Measurements from ENCODE around the gene SRSF1. TPM values are rescaled to one million over a fixed set of nuclear protein-coding genes. Genes with fewer than 3 reads are reported as not detected.

The SRSF1 gene
- total RNA-seq, 1 donor from 2014 or later = 258 TPM

DNA sequence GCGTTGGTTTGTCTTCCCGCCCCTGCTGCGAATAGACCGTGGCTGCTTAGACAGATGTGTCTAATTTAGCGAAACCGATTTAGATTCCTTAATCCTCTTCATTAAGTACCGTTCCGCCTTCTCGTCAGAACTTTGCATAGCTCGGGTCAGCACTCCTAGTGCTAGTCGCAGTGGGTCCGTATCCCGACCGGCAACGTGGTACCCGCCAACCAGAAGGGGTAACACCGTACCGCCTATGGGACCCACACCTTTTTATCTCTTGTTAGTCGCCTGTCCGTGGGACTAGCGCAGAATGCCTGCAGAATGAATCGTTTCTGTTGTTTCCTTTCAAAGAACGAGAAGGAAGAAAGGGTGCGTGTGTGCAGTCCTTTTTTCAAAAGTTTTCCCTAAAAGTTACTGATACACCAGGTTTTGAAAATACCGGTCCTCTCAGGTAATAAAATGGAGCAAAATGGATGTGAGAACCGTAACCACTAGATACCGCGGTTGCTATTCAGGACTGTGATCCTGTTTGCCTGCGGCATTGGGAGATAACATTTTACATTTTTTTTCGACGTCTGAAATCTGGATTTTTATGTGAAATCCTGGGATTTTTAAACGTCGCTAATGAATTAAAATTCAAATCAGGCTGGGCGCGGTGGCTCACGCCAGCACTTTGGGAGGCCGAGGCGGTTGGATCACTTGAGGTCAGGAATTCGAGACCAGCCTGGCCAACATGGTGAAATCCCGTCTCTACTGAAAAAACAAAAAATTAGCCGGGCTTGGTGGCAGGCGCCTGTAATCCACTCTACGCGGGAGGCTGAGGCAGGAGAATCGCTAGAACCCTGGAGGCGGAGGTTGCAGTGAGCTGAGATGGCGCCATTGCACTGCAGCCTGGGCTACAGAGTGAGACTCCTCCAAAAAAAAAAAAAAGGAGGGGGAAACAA lies 998 bp upstream of the SRSF1 start:
- Mint-ChIP-seq H3K4me1 (peaks cover 39% of the 10 kb centered on the region), H3K9me3 (no peaks in the 10 kb centered on the region), H3K4me3 (peak overlapping the region; percentile 98), H3K27me3 (ENCODE audit: low read depth) (no peaks in the 10 kb centered on the region), H3K27ac (peak overlapping the region; percentile 100), H3K36me3 (peaks cover 22% of the 10 kb centered on the region)
- peak in 1 of 2 experiments; percentile 43 for DNase-seq (ENCODE audit: low spot score in 2 of 2, unreplicated experiment in 2 of 2)
- TF ChIP-seq, protein P1, sequence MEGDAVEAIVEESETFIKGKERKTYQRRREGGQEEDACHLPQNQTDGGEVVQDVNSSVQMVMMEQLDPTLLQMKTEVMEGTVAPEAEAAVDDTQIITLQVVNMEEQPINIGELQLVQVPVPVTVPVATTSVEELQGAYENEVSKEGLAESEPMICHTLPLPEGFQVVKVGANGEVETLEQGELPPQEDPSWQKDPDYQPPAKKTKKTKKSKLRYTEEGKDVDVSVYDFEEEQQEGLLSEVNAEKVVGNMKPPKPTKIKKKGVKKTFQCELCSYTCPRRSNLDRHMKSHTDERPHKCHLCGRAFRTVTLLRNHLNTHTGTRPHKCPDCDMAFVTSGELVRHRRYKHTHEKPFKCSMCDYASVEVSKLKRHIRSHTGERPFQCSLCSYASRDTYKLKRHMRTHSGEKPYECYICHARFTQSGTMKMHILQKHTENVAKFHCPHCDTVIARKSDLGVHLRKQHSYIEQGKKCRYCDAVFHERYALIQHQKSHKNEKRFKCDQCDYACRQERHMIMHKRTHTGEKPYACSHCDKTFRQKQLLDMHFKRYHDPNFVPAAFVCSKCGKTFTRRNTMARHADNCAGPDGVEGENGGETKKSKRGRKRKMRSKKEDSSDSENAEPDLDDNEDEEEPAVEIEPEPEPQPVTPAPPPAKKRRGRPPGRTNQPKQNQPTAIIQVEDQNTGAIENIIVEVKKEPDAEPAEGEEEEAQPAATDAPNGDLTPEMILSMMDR (IDR thresholded peaks at IDR 0.05; ENCODE audit: unreplicated experiment) = no peak

DNA sequence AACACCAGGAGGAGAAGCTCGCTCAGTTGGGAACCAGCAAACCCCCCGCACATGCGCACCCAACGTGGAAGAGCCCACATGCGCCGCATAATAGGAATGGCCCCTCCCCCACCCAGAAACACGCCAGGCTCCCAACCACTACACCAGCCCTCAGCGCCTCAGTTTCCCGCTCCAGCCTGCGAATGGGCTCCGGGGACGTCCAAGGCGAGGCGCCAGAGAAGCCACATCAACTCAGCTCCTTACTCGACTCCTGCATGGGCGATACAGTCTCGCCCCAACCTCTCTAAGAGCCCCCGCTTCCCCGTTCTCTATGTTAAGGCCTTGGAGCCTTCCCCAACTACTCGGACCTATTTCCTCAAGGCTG lies 504 bp downstream of the SRSF1 start:
- Mint-ChIP-seq H3K4me1 (peaks cover 48% of the 10 kb centered on the region), H3K9me3 (no peaks in the 10 kb centered on the region), H3K27ac (peak overlapping the region; percentile 100), H3K27me3 (ENCODE audit: low read depth) (no peaks in the 10 kb centered on the region), H3K36me3 (peaks cover 26% of the 10 kb centered on the region), H3K4me3 (peak overlapping the region; percentile 98)
- peak; percentile 76 to 80 for DNase-seq (ENCODE audit: low spot score in 2 of 2, unreplicated experiment in 2 of 2)
- TF ChIP-seq, protein P1 (IDR thresholded peaks at IDR 0.05; ENCODE audit: unreplicated experiment) = no peak

DNA sequence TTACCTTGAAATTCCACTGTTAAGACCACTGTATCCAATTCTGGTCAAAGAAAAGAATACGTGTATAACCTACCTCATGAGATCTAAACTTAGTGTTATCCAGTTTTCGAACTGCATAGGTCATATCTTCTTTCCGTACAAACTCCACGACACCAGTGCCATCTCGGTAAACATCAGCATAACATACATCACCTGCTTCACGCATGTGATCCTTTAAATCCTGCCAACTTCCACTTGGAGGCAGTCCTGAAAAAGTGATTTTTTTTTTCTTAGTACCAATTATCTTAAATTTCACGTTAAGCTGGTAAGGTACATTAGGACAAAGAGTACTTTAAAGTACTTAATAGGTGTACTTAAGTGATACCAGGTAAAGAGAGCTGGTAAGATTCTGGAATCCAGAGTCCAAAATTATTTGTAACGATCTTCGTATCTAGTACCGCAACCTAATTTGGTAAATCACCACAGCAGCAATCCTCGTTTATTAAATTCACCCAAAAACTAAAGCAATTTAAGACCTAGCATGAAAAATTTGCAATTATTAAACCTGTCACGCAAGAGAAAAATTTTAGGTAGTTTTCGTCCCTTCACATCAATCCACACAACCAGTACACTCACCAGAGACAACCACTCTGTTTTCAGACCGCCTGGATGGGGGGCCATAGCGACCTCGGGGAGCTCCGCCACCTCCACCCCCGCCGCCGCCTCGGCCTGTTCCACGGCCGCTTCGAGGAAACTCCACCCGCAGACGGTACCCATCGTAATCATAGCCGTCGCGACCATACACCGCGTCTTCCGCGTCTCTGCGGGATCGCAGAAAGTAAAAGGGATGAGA lies 1.1 kb downstream of the SRSF1 start:
- Mint-ChIP-seq H3K27me3 (ENCODE audit: low read depth) (no peaks in the 10 kb centered on the region), H3K4me3 (peak overlapping the region; percentile 98), H3K9me3 (no peaks in the 10 kb centered on the region), H3K4me1 (peaks cover 48% of the 10 kb centered on the region), H3K27ac (peak overlapping the region; percentile 100), H3K36me3 (peaks cover 23% of the 10 kb centered on the region)
- TF ChIP-seq, protein P1 (IDR thresholded peaks at IDR 0.05; ENCODE audit: unreplicated experiment) = no peak
- no peak for DNase-seq (ENCODE audit: low spot score in 2 of 2, unreplicated experiment in 2 of 2)

DNA sequence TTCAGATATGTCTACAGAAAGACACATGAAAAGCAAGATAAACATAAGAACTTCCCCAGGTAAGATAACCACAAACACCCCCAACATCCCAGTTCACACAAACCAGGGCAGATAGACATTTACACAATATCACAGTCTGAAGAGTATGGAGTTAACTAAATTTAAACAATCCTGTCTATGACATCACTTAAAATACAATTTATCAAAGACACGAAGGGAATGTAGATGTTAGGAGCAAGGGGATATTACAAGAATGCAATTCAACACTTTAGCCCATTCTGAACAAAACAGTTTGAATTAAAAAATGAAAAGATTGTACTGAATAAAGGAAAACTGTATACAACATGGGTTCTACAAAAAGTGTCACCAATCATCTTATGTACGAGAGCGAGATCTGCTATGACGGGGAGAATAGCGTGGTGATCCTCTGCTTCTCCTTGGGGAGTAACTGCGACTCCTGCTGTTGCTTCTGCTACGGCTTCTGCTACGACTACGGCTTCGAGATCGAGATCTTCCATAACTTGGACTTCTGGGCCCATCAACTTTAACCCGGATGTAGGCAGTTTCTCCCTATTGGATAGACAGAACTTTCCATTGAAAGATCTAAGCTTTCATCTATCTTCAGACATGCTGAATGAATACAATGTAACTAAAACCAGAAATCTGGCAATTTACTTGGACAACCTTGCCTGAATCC lies 1.9 kb downstream of the SRSF1 start:
- DNase-seq (ENCODE audit: low spot score in 2 of 2, unreplicated experiment in 2 of 2) = no peak
- Mint-ChIP-seq H3K36me3 (peaks cover 23% of the 10 kb centered on the region), H3K4me3 (peak overlapping the region; percentile 98), H3K27ac (peak overlapping the region; percentile 100), H3K9me3 (no peaks in the 10 kb centered on the region), H3K4me1 (peaks cover 48% of the 10 kb centered on the region), H3K27me3 (ENCODE audit: low read depth) (no peaks in the 10 kb centered on the region)
- TF ChIP-seq, protein P1 (IDR thresholded peaks at IDR 0.05; ENCODE audit: unreplicated experiment) = no peak

DNA sequence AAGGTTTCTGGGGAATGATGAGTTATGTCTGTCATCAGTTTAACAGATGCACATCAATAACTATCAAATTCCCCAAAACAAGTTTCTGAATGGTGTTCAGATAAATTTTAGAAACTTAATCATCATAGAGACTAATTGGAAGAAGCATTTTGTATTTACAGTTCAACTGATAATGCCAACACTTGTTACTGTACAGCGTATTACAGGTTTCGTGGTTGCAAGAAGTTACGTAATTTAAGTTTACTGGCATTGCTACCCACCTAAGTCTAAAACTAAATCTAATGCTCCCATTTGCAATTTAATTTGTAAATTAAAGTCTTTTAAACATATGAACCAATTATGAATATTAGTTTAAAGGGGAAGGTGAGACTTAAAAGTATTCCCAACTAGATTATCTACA lies 3.0 kb downstream of the SRSF1 start:
- peaks cover 48% of the 10 kb centered on the region for H3K4me1 Mint-ChIP-seq
- peaks cover 23% of the 10 kb centered on the region for H3K36me3 Mint-ChIP-seq

More for the DNA sequence above, 3.0 kb downstream of the SRSF1 start:
- DNase-seq (ENCODE audit: low spot score in 2 of 2, unreplicated experiment in 2 of 2) = no peak
- TF ChIP-seq, protein P1 (IDR thresholded peaks at IDR 0.05; ENCODE audit: unreplicated experiment) = no peak
- Mint-ChIP-seq H3K4me3 (no peak overlapping the region), H3K27me3 (ENCODE audit: low read depth) (no peaks in the 10 kb centered on the region), H3K27ac (peak overlapping the region; percentile 81), H3K9me3 (no peaks in the 10 kb centered on the region)

Data from mesothelial cell of epicardium (in vitro differentiated cells).